H9 (cell line): ENCODE data around the gene CRACR2B. TPM values are rescaled to one million over a fixed set of nuclear protein-coding genes. Genes with fewer than 3 reads are reported as not detected.

ENCODE experiments used
- DNase-seq: peaks from one replicate; pipeline ENCODE4 v3.0.0-alpha.2; 2017
- H2AFZ ChIP-seq: one replicate; pipeline ENCODE4 v1.6.1; 2013; ENCODE audit warnings: mild to moderate bottlenecking, low read length, control low read depth, moderate library complexity
- H2AK5ac ChIP-seq: 2 replicates; pipeline ENCODE4 v1.6.1; 2013; ENCODE audit warnings: low read length, control low read depth, mixed read lengths; ENCODE audit not compliant: insufficient read length
- H2BK120ac ChIP-seq: one replicate; pipeline ENCODE4 v1.6.1; 2013; ENCODE audit warnings: low read depth, mild to moderate bottlenecking, low read length, control low read depth, inconsistent platforms; ENCODE audit not compliant: poor library complexity, severe bottlenecking
- H2BK12ac ChIP-seq: 2 replicates; pipeline ENCODE4 v1.6.1; 2013; ENCODE audit warnings: low read length, control low read depth, mixed read lengths, low read depth; ENCODE audit not compliant: insufficient read length
- H2BK15ac ChIP-seq: 2 replicates; pipeline ENCODE4 v1.6.1; 2013; ENCODE audit warnings: low read depth, low read length, control low read depth
- H2BK20ac ChIP-seq: one replicate; pipeline ENCODE4 v1.6.1; 2013; ENCODE audit warnings: low read depth, mild to moderate bottlenecking, low read length, control low read depth, inconsistent platforms; ENCODE audit not compliant: poor library complexity, severe bottlenecking
- H2BK5ac ChIP-seq: 2 replicates; pipeline ENCODE4 v1.6.1; 2013; ENCODE audit warnings: low read length, control low read depth, mixed read lengths; ENCODE audit not compliant: insufficient read length
- H3K14ac ChIP-seq: 2 replicates; pipeline ENCODE4 v1.6.1; 2013; ENCODE audit warnings: low read length, control low read depth; ENCODE audit not compliant: insufficient read depth
- H3K18ac ChIP-seq: 2 replicates; pipeline ENCODE4 v1.6.1; 2013; ENCODE audit warnings: low read depth, mild to moderate bottlenecking, mixed read lengths, low read length, control low read depth; ENCODE audit not compliant: insufficient read length
- H3K23ac ChIP-seq: 2 replicates; pipeline ENCODE4 v1.6.1; 2013; ENCODE audit warnings: low read length, control low read depth, mixed read lengths, low read depth; ENCODE audit not compliant: insufficient read length
- H3K23me2 ChIP-seq: 2 replicates; pipeline ENCODE4 v1.6.1; 2013; ENCODE audit warnings: low read depth, mild to moderate bottlenecking, mixed read lengths, low read length, control low read depth; ENCODE audit not compliant: insufficient read length, poor library complexity, severe bottlenecking
- H3K27ac ChIP-seq: 2 replicates; pipeline ENCODE4 v1.5.1; 2013; ENCODE audit warnings: low read length, control low read depth, mixed read lengths, low read depth; ENCODE audit not compliant: insufficient read length
- H3K27me3 ChIP-seq: 2 replicates; pipeline ENCODE4 v1.6.1; 2013; ENCODE audit warnings: low read length, control low read depth, inconsistent platforms; ENCODE audit not compliant: insufficient read depth
- H3K4ac ChIP-seq: 2 replicates; pipeline ENCODE4 v1.6.1; 2013; ENCODE audit warnings: low read depth, mild to moderate bottlenecking, control low read depth, inconsistent platforms, low read length, moderate library complexity
- H3K4me1 ChIP-seq: 2 replicates; pipeline ENCODE4 v1.6.1; 2013; ENCODE audit warnings: low read length, control low read depth, inconsistent platforms; ENCODE audit not compliant: insufficient read depth
- H3K4me2 ChIP-seq: 2 replicates; pipeline ENCODE4 v1.6.1; 2013; ENCODE audit warnings: low read length, control low read depth, mixed read lengths; ENCODE audit not compliant: insufficient read length, insufficient read depth
- H3K56ac ChIP-seq: 2 replicates; pipeline ENCODE4 v1.6.1; 2013; ENCODE audit warnings: low read depth, mild to moderate bottlenecking, mixed read lengths, low read length, control low read depth; ENCODE audit not compliant: insufficient read length
- H3K79me1 ChIP-seq: 2 replicates; pipeline ENCODE4 v1.6.1; 2013; ENCODE audit warnings: low read depth, mild to moderate bottlenecking, moderate library complexity, low read length, control low read depth, inconsistent platforms; ENCODE audit not compliant: insufficient read depth, poor library complexity, severe bottlenecking
- H3K79me2 ChIP-seq: 2 replicates; pipeline ENCODE4 v1.6.1; 2013; ENCODE audit warnings: low read length, control low read depth, inconsistent platforms; ENCODE audit not compliant: insufficient read depth
- H3K9ac ChIP-seq: 2 replicates; pipeline ENCODE4 v1.6.1; 2013; ENCODE audit warnings: low read length, control low read depth, mixed read lengths; ENCODE audit not compliant: insufficient read length; ENCODE audit errors: extremely low read depth
- H3K9me3 ChIP-seq: one replicate; pipeline ENCODE4 v1.6.1; 2013; ENCODE audit warnings: low read depth, low read length, inconsistent platforms; ENCODE audit not compliant: control insufficient read depth
- H3T11ph ChIP-seq: one replicate; pipeline ENCODE4 v1.6.1; 2013; ENCODE audit warnings: mild to moderate bottlenecking, low read length, control low read depth, inconsistent platforms
- H4K20me1 ChIP-seq: one replicate; pipeline ENCODE4 v1.6.1; 2013; ENCODE audit not compliant: control insufficient read depth, insufficient read length, insufficient read depth
- H4K5ac ChIP-seq: 2 replicates; pipeline ENCODE4 v1.6.1; 2013; ENCODE audit warnings: low read depth, mild to moderate bottlenecking, mixed read lengths, low read length, control low read depth; ENCODE audit not compliant: insufficient read length
- H4K8ac ChIP-seq: replicated peaks from 2 replicates; pipeline ENCODE4 v1.6.1; 2013; ENCODE audit warnings: low read length, control low read depth, mixed read lengths, low read depth; ENCODE audit not compliant: insufficient read length
- H4K91ac ChIP-seq: 2 replicates; pipeline ENCODE4 v1.6.1; 2013; ENCODE audit warnings: low read depth, mild to moderate bottlenecking, moderate library complexity, mixed read lengths, low read length, control low read depth; ENCODE audit not compliant: insufficient read length
- H3K27ac Mint-ChIP-seq, 3 experiments: 2 replicates in 2 of 3; 3 replicates in 1 of 3; pipeline ENCODE4 v1.8.0; 2020 to 2021; ENCODE audit warnings: mixed read lengths in 3 of 3, mild to moderate bottlenecking in 1 of 3, moderate library complexity in 1 of 3
- H3K27me3 Mint-ChIP-seq: 2 replicates; pipeline ENCODE4 v1.8.0; 2021; ENCODE audit warnings: low read depth, mild to moderate bottlenecking, moderate library complexity, mixed read lengths
- H3K36me3 Mint-ChIP-seq, 3 experiments: 2 replicates in 2 of 3; 3 replicates in 1 of 3; pipeline ENCODE4 v1.8.0; 2020 to 2021; ENCODE audit warnings: low read depth in 3 of 3, mixed read lengths in 3 of 3; ENCODE audit not compliant: insufficient read depth in 1 of 3
- H3K4me1 Mint-ChIP-seq, 2 experiments: 2 replicates each; pipeline ENCODE4 v1.8.0; 2020; ENCODE audit warnings: mixed read lengths in 2 of 2
- H3K4me3 Mint-ChIP-seq, 2 experiments: 2 replicates in 1 of 2; 3 replicates in 1 of 2; pipeline ENCODE4 v1.8.0; 2020 to 2021; ENCODE audit warnings: mild to moderate bottlenecking in 2 of 2, mixed read lengths in 2 of 2, moderate library complexity in 1 of 2
- H3K9me3 Mint-ChIP-seq, 2 experiments: 2 replicates in 1 of 2; 3 replicates in 1 of 2; pipeline ENCODE4 v1.8.0; 2020; ENCODE audit warnings: mild to moderate bottlenecking in 2 of 2, mixed read lengths in 2 of 2, moderate library complexity in 1 of 2
- WGBS: extraction: QIAGEN DNeasy Blood & Tissue Kit; methylation state at CpG from one replicate; pipeline ENCODE4 v1.1.7; 2013; ENCODE audit warnings: missing lambda C conversion rate, low lambda C conversion rate, mixed read lengths; ENCODE audit not compliant: insufficient read length; ENCODE audit errors: extremely low coverage; 5-methylcytosine and 5-hydroxymethylcytosine counted together
- total RNA-seq: library from RNA; stranded (reverse); gene quantifications from 2 replicates; pipeline ENCODE4 v1.2.1, GENCODE V29; 2021
- TF ChIP-seq, protein P1 (sequence below): fragments of 200-600 bp; sonication (generic); conservative IDR thresholded peaks from 3 replicates; pipeline ENCODE4 v1.8.0; 2021; ENCODE audit warnings: antibody characterized with exemption, mild to moderate bottlenecking

The CRACR2B gene
- total RNA-seq, 1 experiment from 2014 or later: 29.0 TPM

- Histone ChIP-seq H4K20me1 (no peaks in the 10 kb centered on the region), H3K27ac (no peak overlapping the region), H4K8ac (no peak overlapping the region), H3K9ac (no peak overlapping the region), H3K18ac (no peak overlapping the region), H3K27me3 (no peaks in the 10 kb centered on the region), H3K79me2 (no peaks in the 10 kb centered on the region; the same call in 1 of the 2 replicates), H2BK15ac (no peak overlapping the region), H2AFZ (no peak overlapping the region), H3K4ac (no peak overlapping the region), H3K56ac (no peak overlapping the region), H2BK12ac (no peak overlapping the region), H3K79me1 (peaks cover 2% of the 10 kb centered on the region), H3K23me2 (peaks cover 6% of the 10 kb centered on the region), H3K14ac (no peak overlapping the region), H3K23ac (no peak overlapping the region), H2BK5ac (no peak overlapping the region), H2BK20ac (no peak overlapping the region), H3K4me2 (no peak overlapping the region), H2AK5ac (no peak overlapping the region), H3T11ph (no peak overlapping the region), H3K4me1 (no peaks in the 10 kb centered on the region), H4K5ac (no peak overlapping the region), H4K91ac (no peak overlapping the region), H3K9me3 (no peaks in the 10 kb centered on the region), H2BK120ac (no peak overlapping the region)
- no peaks in the 10 kb centered on the region for H3K27me3 Mint-ChIP-seq
- peak overlapping the region in 2 of 3 experiments; percentile 53 to 70; a peak in 2 of 7 replicates for H3K27ac Mint-ChIP-seq
- DNase-seq: peak; percentile 72
- H3K36me3 Mint-ChIP-seq: peaks cover 10 to 52% (median 46%) of the 10 kb centered on the region in 3 experiments; a peak in 6 of 7 replicates
- WGBS: no CpG with 5 or more reads among the region's 17 CpGs
- H3K9me3 Mint-ChIP-seq: no peaks in the 10 kb centered on the region
- TF ChIP-seq, protein P1, sequence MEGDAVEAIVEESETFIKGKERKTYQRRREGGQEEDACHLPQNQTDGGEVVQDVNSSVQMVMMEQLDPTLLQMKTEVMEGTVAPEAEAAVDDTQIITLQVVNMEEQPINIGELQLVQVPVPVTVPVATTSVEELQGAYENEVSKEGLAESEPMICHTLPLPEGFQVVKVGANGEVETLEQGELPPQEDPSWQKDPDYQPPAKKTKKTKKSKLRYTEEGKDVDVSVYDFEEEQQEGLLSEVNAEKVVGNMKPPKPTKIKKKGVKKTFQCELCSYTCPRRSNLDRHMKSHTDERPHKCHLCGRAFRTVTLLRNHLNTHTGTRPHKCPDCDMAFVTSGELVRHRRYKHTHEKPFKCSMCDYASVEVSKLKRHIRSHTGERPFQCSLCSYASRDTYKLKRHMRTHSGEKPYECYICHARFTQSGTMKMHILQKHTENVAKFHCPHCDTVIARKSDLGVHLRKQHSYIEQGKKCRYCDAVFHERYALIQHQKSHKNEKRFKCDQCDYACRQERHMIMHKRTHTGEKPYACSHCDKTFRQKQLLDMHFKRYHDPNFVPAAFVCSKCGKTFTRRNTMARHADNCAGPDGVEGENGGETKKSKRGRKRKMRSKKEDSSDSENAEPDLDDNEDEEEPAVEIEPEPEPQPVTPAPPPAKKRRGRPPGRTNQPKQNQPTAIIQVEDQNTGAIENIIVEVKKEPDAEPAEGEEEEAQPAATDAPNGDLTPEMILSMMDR: peak; percentile 56
- H3K4me3 Mint-ChIP-seq: peak overlapping the region in 1 of 2 experiments; percentile 24; a peak in 2 of 5 replicates
- H3K4me1 Mint-ChIP-seq: peaks cover 16 to 29% of the 10 kb centered on the region in 2 experiments
Measured at GRCh38 chr11:838441-839279, 10.9 kb downstream of the CRACR2B start.
